Hematopoietic multipotent progenitor cell treated with erythropoietin and hydrocortisone succinate and interleukin-3 and kit ligand, for 17 days (in vitro differentiated cells): ENCODE data around the gene ATP2A2.
"Not testable (repeated sequence)": the region's sequence is repeated elsewhere in the genome, so short reads cannot be mapped to it uniquely, and the experiment has no call there.

Source experiments
- DNase-seq: peaks from one replicate; pipeline ENCODE4 v3.0.0-alpha.2; 2015; ENCODE audit warnings: low spot score

The ATP2A2 gene

DNA sequence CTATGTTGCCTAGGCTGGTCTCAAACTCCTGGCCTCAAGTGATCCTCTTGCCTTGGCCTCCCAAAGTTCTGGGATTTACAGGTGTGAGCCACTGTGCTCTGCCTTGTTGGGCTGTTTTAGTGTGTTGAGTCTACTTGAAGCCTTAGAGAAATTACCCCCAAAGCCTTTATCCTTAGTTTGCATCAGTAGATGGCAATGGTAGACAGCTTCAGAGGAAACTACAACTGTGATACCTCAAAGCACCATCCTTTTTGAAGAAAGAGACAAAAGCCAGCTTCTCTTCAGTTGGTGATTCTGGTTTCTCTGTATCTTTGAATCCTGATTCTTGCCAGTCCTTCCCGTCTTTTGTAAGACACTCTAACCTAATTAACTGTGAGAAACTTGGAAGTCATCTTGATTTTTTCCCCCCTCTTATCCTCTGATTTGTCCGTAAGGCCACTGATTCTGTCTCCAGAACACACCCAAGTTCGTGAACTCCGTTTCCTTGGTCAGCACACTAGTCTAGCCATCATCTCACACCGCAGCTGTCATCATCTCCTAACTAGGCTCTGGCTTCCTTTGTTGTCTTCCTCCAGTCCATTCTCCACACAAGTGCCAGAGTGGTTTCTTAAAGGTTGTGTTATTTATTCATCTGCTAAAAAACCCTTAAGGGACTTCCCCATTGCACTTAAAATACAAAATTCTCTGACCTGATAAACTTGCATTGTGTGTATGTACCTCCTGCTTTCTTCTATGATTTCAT lies 20.2 kb downstream of the ATP2A2 start:
- DNase-seq: no peak

DNA sequence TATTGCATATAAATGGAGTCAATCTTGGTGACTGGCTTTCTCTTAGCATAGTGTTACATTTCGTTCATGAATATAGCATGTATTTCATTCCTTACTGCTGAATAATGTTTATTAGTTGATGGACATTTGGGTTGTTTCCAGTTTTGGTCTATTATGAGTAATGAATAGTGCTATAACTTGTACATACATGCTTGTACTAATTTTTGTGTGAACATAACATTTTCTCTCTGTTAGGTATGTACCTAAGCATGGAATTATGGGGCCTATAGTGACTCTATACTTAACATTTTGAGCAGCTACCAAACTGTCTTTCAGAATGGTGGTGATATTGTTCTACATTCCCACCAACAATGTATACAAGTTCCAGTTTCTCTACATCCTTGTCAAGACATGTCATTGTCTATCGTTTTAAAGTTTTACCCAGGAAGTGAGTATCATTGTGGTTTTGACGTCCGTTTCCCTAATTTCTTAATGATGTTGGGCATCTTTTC lies 23.1 kb downstream of the ATP2A2 start:
- no peak for DNase-seq

DNA sequence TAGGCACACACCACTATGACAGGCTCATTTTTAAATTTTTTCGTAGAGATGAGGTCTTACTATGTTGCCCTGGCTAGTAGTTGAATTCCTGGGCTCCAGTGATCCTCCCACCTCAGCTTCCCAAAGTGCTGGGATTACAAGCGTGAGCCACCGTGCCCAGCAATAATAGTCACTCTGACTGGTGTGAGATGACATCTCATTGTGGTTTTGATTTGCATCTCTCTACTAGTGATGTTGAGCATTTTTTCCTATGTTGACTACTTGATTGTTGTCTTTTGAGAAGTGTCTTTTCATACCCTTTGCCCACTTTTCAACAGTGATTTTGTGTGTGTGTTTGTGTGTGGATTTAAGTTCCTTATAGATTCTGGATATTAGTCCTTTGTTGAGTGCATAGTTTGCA lies 26.3 kb downstream of the ATP2A2 start:
- no peak for DNase-seq

DNA sequence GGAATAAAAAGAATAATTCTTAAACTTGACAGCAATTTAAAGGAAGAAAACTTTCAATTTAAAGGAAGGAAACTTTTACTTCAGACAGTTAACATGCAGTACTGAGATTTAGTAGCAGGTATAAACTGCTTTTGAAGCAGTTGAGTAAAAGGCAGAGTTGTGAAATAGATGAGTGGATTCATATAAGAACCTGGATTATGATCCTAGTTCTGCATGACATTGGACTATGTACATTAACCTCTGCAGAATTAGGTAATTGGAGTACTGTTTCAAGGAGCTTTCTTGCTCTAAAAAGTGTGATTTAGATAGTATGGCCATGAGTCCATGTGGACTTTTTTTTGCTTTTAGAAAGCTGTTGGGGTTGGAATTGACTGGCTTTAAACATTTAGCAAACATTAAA lies 29.7 kb downstream of the ATP2A2 start:
- DNase-seq: no peak

DNA sequence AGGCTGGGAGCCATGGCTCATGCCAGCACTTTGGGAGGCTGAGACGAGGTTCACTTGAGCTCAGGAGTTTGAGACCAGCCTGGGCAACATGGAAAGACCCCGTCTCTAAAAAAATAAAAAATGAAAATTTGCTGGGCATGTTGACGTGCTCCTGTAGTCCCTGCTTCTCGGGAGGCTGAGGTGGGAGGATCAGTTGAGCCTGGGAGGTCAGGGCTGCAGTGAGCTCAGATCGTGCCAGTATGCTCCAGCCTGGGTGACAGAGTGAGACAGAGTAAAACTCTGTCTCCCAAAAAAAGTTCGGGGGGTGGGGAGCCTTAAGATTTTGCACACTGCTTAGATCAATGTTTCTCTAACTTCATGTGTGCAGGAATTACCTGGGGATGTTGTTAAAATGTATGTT lies 30.9 kb downstream of the ATP2A2 start:
- no peak for DNase-seq

DNA sequence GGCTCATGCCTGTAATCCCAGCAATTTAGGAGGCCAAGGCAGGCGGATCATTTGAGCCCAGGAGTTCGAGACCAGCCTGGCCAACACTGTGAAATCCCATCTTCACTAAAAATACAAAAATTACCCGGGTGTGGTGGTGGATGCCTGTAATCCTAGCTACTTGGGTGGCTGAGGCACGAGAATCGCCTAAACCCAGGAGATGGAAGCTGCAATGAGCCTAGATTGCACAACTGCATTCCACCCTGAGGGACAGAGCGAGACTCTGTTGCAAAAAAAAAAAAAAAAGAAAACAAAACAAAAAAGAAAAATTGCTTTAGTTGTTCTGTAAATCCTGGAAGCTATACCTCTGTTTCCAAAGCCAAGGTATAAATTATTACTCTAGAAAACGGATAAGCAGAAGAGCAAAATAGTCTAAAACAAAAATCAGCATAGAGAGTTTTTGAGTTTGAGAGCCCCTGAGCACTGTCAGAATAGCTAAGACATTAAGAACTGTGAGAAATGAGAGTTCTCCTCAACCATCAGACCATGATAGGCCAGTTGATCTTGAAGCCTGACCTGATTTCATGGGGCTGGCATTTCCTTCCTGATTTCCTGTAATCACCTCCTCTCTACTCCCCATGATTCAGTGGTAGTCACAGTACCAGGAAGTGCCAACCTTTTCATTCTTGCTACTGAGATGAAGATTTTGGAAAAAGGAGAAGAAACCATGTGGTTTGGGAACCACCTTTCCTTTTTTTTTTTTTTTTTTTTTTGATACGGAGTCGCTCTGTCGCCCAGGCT lies 31.7 kb downstream of the ATP2A2 start:
- no peak for DNase-seq

DNA sequence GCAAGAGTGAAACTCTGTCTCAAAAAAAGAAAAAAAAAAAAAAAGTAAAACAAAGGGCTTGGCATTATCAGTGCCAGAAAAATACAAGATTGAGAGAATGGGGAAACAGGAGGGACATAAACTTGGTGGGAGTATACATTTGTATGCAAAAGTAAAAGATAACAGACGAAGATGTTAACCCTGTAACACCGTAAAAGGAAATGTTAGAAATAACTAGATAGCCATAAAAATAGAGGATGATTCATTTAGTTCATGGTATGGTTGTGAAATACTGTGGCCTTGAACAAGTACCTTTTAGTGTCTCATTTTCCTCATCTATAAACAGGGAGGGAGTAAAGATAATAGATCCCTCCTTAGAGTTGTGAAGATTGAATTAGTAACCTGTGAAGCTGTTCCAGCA lies 33.3 kb downstream of the ATP2A2 start:
- no peak for DNase-seq

DNA sequence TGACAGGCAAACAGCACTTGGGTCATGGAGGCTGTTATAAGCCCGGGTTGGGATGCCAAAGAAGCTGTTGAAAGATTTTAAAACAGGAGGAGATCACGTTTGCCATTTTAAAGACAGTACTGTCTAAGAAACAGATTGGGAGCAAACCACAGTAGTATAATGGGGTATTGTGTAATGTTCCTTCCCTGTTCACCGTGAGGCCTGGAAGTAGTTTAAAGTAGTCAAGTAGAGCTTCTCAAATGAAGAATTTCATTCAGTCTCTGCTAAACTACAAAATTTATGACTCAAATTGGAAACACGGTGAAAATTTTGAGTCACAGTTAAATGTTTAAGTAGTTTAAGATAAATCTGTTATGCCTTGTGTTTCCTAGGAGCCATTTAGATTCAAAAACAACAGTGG lies 35.8 kb downstream of the ATP2A2 start:
- DNase-seq: no peak

DNA sequence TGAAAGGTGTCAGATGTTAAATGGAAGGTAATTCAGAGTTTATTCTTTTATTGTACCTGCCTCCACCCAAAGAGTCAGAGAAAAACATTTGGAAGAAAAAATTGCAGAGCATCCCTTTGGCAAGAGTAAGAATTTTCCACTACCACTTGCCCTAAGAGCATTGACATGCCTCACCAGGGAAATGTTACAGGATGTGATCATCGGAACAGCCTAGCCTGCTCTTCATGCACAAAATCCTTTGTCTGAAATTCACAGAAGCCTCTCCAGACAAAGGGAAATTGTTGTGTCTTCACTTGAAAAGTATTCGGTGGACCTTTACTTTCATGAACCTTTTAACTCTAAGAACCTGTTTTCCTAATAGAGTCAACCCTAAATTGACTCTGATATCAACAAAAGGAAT lies 36.9 kb downstream of the ATP2A2 start:
- no peak for DNase-seq

DNA sequence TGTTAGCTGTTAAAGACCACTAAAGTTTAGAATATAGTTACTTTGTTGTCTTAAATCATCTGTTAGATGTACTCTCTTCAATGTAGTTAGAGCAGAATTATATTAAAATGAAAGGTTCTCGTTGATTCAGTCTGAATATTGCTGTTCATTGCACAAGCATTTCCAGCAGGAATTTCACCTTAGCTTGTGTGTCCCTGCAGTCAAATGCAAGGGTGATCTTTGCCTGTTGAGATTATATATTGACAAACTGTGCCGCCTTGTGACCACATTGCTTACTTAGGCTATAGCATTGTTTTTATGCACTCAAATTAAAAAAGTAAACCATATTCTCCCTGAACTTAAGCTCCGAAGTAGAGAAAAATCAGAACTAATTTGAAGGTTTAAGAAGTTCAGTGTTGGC lies 39.5 kb downstream of the ATP2A2 start:
- DNase-seq: no peak

DNA sequence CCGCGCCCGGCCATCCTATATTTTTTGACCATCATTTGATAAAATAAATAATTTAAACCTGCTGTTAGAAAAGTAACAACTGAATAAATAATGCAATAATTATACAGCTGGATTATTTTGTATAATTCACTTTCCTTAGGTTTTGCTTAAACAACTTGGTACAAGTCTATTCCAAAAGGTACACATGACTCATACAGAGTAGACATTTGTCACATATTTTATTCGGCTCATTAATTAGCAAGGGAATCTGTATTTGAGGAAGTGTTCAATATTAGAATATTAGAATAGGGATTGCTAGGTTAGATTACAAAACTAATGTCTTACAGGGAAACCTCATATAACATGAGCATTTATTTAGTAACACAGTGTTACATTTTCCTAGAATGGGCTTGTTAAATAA lies 48.7 kb downstream of the ATP2A2 start:
- DNase-seq: no peak

DNA sequence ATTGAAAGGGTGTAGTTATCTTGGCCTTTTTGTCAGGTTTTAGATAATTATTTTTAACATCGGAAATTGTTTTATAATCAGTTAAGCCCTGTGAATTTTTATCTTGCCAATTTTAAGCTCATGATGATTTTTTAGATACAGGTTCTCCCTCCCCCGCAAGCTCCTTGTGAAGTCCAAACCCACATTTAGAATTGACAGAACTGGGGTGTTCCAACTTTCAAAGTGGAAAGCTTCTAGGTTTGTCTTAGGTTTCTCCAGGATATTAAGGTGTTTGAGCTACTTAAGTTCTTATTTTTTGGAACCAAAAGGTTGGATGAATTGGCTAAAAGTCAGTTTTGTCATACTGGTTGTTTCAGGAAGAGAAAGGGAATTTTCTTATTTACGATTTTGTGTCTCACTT lies 49.1 kb downstream of the ATP2A2 start:
- no peak for DNase-seq

DNA sequence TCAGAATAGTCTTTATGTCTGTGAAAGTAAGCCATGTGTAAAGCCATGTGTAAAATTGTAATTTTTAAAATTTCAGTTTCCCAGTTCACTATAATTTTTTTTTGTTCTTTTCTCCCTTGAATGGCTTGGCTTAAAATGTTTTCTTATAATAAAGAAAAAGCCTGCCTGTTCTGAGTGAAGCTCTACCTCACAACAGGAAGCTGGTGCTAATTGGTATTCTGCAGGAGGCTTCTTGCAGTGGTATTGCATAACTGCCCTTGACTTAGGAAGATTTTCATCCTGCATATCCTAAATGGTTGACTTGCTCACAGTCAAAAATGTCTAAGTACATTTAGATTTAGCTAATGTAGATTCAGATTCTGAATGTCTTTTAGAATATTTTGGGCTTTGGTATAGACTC lies 49.5 kb downstream of the ATP2A2 start:
- DNase-seq: no peak

DNA sequence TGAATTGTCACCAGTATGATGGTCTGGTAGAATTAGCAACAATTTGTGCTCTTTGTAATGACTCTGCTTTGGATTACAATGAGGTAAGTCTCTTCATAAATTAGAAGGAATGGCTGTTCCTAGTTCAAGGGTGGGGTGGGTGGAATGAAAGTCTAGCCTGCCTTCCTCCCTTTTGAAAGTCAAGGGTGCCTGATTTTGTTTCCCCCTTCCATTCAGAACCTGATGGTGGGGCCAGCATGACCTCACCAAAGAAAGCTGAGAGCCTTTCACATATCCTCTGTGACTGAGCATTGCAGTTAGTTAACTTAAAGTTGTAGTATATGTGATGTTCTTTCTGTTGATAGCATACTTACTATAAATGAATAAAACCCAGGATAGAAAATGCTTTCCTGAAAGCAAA lies 52.2 kb downstream of the ATP2A2 start:
- no peak for DNase-seq

DNA sequence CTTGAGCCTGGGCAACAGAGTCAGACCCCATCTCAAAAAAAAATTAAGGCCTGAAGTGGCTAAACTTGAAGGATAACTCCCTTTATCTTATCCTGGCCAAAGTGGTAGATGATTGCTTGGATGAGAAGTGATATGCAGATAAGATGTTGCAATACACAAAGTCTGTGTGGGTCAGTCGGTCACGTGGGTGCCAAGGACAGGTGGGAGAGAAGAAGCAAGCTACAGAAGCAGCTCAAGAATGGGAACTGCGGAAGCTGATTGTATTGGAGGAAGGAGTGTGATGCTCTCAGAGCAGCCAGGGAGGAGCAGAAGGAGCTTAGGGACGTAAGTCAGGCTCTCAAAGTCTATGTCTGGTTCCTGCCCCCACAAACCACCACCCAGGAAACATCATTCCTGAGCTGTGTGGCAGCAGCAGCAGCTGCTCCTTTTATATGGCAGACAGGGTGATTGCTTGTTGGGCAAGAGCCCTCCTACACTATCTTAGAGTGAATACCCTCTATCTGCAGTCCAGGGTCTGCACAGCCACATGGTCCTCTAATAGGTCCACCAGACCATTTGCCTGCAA lies 54.5 kb downstream of the ATP2A2 start:
- DNase-seq: no peak

DNA sequence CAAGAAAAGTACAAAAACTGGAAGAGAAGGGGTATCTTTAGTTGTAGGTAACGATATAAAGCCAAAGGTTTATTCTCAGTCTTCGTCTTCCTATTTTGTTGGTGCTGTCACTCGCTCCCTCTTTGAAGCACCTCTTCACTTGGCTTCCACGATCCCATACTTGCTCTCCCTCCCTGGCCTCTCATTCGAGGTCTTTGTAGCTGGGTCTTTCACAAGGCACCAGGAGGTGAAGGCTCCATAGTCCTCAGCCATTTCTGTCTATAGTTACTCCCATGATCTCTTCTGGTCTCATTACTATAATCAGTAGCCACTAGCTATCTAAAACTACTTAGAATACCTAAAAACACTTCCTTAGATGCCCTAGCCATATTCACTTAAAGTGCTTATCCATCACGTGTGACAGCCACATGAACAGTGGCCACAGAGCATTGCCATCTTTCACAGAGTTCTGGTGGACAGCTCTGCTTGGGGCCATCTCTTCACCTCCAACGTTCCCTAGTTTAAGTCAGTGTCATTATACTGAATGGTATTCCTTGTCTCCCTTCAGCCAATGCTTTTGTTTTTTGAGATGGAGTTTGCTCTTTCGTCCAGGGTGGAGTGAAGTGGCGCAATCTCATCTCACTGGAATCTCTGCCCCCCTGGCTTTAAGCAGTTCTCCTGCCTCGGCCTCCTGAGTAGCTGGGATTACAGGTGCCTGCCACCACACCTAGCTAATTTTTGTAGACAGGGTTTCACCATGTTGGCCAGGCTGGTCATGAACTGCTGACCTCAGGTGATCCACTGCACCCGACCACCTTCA lies 57.1 kb downstream of the ATP2A2 start:
- no peak for DNase-seq

DNA sequence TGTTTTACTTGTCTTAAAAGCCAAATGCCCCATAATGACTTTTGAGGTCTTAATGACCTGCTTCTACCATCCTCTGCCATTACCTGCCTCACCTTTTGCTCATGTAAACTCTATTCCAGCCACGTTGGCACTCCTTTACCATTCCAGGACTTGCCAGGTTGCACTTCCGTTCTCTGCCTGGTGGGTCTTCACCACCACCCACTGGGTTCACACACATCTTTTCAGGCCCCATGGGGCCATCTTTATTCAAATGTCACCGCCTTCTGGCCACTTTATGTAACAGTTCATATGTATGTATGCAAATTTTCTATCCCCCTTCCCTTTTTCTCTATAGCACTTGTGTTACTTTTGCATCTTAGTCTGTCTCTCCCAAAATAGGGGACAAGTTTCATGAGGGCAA lies 57.7 kb downstream of the ATP2A2 start:
- no peak for DNase-seq

DNA sequence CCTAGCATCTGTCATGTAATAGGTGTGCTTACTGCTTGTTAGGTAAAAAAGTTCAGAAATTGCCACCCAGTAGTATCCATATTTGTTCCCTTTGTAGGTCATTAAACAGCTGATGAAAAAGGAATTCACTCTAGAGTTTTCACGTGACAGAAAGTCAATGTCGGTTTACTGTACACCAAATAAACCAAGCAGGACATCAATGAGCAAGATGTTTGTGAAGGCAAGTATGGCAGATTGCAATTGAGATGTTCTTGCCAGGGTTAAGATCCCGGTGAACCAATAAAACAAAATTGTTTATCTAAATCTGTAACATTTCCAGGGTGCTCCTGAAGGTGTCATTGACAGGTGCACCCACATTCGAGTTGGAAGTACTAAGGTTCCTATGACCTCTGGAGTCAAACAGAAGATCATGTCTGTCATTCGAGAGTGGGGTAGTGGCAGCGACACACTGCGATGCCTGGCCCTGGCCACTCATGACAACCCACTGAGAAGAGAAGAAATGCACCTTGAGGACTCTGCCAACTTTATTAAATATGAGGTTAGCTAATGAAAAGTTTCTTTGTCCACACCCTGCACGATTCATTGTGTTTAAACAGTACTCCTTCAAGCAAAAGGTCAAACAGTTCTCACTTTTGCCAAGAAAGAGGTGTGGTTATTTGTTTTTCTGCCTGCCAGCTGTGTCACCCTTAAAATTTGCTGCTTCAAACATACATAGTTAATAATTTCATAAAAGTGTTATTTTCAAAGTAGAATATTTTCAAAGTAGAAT lies 58.3 kb downstream of the ATP2A2 start:
- no peak for DNase-seq

DNA sequence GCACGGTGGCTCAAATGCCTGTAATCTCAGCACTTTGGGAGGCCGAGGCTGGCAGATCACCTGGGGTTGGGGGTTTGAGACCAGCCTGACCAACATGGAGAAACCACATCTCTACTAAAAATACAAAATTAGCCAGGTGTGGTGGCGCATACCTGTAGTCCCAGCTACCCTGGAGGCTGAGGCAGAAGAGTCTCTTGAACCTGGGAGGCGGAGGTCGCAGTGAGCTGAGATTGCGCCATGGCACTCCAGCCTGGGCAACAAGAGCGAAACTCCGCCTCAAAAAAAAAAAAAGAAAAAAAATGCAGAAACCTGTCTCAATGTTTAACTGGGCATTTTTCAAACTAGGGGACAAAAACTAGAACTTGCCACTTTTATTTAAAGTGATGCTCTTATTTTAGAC lies 59.2 kb downstream of the ATP2A2 start:
- not testable (repeated sequence) for DNase-seq

DNA sequence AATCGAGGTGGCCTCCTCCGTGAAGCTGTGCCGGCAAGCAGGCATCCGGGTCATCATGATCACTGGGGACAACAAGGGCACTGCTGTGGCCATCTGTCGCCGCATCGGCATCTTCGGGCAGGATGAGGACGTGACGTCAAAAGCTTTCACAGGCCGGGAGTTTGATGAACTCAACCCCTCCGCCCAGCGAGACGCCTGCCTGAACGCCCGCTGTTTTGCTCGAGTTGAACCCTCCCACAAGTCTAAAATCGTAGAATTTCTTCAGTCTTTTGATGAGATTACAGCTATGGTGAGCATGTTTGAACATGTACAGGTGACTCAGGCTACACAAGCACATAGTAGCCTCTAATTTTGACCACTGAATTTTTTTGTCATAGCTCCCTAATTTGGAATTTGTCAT lies 59.7 kb downstream of the ATP2A2 start:
- no peak for DNase-seq

DNA sequence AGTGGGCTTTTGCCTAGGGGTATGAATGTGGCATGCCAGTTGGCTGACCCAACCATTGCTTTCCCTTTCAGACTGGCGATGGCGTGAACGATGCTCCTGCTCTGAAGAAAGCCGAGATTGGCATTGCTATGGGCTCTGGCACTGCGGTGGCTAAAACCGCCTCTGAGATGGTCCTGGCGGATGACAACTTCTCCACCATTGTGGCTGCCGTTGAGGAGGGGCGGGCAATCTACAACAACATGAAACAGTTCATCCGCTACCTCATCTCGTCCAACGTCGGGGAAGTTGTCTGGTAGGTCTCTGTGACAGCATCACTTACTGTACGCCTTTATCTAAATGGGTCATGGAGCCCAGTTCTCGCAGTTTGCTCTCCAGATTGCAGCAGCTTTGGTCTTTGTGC lies 61.1 kb downstream of the ATP2A2 start:
- DNase-seq: no peak

DNA sequence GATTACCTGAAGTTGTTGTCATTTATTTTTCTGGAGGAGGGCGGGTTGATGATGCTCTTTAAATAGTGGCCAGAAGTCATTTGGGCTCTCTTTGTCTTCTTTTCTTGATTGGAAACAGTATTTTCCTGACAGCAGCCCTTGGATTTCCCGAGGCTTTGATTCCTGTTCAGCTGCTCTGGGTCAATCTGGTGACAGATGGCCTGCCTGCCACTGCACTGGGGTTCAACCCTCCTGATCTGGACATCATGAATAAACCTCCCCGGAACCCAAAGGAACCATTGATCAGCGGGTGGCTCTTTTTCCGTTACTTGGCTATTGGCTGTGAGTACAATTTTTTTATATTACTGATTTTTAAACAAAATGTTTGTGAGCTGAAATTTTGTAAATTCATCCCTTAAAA lies 62.1 kb downstream of the ATP2A2 start:
- DNase-seq: no peak
